Hair follicle dermal papilla cell (primary cell): Measurements from ENCODE around the gene PPP4R4. TPM values are rescaled to one million over a fixed set of nuclear protein-coding genes. Genes with fewer than 3 reads are reported as not detected.

ENCODE experiments used
- total RNA-seq: library from RNA; depleted of rRNA; stranded (reverse); fragments of >200 nt; gene quantifications from 2 replicates; pipeline ENCODE4 v1.2.3, GENCODE V29; 2012

The PPP4R4 gene
- total RNA-seq: 2.7 and 5.4 TPM in 2 replicates

GRCh38 chr14:94173885-94174603 lies at the start of gene PPP4R4:
PPP4R4 (plus strand) TSS chr14:94174322; CDS start chr14:94174466, 144 bp downstream.

GRCh38 chr14:94129111-94129757 lies 44.9 kb upstream of the PPP4R4 start, which contains the start of gene IFI27L2:
IFI27L2 (minus strand) TSS chr14:94129604; CDS start chr14:94129564, 40 bp downstream.

GRCh38 chr14:94292872-94293577 lies 118.9 kb downstream of the PPP4R4 start, which contains the start of gene SERPINA10:
SERPINA10 (minus strand) TSS chr14:94293268; CDS start chr14:94290593, 2,675 bp downstream.

GRCh38 chr14:94322648-94323570 lies 148.8 kb downstream of the PPP4R4 start, which contains the start of gene SERPINA6:
SERPINA6 (minus strand) TSS chr14:94323336; CDS start chr14:94314648, 8,688 bp downstream.

Other genes starting within 250 kb of the PPP4R4 start
- gene FAM181A, start 247.0 kb upstream of the PPP4R4 start, total RNA-seq: not detected in 2 replicates
- 0.16 TPM in 1 of 2 replicates, not detected in the other for gene ASB2, start 197.8 kb upstream of the PPP4R4 start, total RNA-seq
- not detected in 2 replicates for gene CCDC197, start 177.0 kb upstream of the PPP4R4 start, total RNA-seq
- 1.9 and 2.2 TPM in 2 replicates for gene OTUB2, start 148.0 kb upstream of the PPP4R4 start, total RNA-seq
- gene DDX24, start 93.1 kb upstream of the PPP4R4 start, total RNA-seq: 150 and 158 TPM in 2 replicates
- gene IFI27L1, start 93.0 kb upstream of the PPP4R4 start, total RNA-seq: 9.7 and 16.2 TPM in 2 replicates
- gene IFI27, start 63.6 kb upstream of the PPP4R4 start, total RNA-seq: 82.3 and 282 TPM in 2 replicates
- gene IFI27L2, start 44.7 kb upstream of the PPP4R4 start, total RNA-seq: 63.4 and 77.8 TPM in 2 replicates
- gene SERPINA10, start 118.9 kb downstream of the PPP4R4 start, total RNA-seq: not detected in 2 replicates
- gene SERPINA6, start 149.0 kb downstream of the PPP4R4 start, total RNA-seq: under 0.01 TPM in 1 of 2 replicates, not detected in the other
- gene SERPINA2, start 192.4 kb downstream of the PPP4R4 start, total RNA-seq: not detected in 2 replicates
- 0.36 TPM in 1 of 2 replicates, not detected in the other for gene SERPINA1, start 214.3 kb downstream of the PPP4R4 start, total RNA-seq